GM12878 (cell line): ENCODE data around the gene DHCR7. TPM values are rescaled to one million over a fixed set of nuclear protein-coding genes. Genes with fewer than 3 reads are reported as not detected.

Source experiments
- ASH2L ChIP-seq: fragments of 300-600, 200-600 bp; sonication (generic); IDR thresholded peaks from 2 replicates; pipeline ENCODE4 v1.6.1; 2017; ENCODE audit warnings: low read depth, mild to moderate bottlenecking, borderline replicate concordance
- ATF3 ChIP-seq: IDR thresholded peaks from 2 replicates; pipeline ENCODE4 v1.6.1; 2011; ENCODE audit warnings: low read depth, mild to moderate bottlenecking, low read length, moderate library complexity, borderline replicate concordance; ENCODE audit errors: extremely low read depth
- EED ChIP-seq: sonication (generic); IDR thresholded peaks from 2 replicates; pipeline ENCODE4 v1.6.1; 2016; ENCODE audit warnings: antibody characterized with exemption, low read depth
- IKZF1 ChIP-seq: fragments of 450-650 bp; conservative IDR thresholded peaks from 2 replicates; pipeline ENCODE4 v1.6.1; 2017; ENCODE audit warnings: antibody characterized with exemption, mild to moderate bottlenecking
- JUNB ChIP-seq: IDR thresholded peaks from 2 replicates; pipeline ENCODE4 v1.6.1; 2016; ENCODE audit warnings: antibody characterized with exemption, mild to moderate bottlenecking
- MXI1 ChIP-seq: fragments of 150-350 bp; IDR thresholded peaks from 2 replicates; pipeline ENCODE4 v1.6.1; 2011; ENCODE audit warnings: low read depth, mild to moderate bottlenecking, inconsistent platforms, low read length, improper control_type of control experiment
- STAT1 ChIP-seq: fragments of 450-650 bp; conservative IDR thresholded peaks from 2 replicates; pipeline ENCODE4 v1.6.1; 2014; ENCODE audit warnings: antibody characterized with exemption, mild to moderate bottlenecking
- TCF3 ChIP-seq: IDR thresholded peaks from 2 replicates; pipeline ENCODE4 v1.6.1; 2012; ENCODE audit warnings: low read depth, mild to moderate bottlenecking, low read length, borderline replicate concordance; ENCODE audit not compliant: insufficient read depth
- ZNF217 ChIP-seq: fragments of 450-650 bp; IDR thresholded peaks from 2 replicates; pipeline ENCODE4 v1.6.1; 2017; ENCODE audit warnings: antibody characterized with exemption, mild to moderate bottlenecking
- polyA plus RNA-seq, 11 experiments: library from polyadenylated mRNA; depleted of rRNA in 4 of 11; unstranded in 6 of 11; stranded (reverse) in 5 of 11; fragments of >200 nt; fragmentation: Nextera tagmentation in 4 of 11; fragmentation: Illumina TruSeq in 1 of 11; extraction: Ambion mirVana in 4 of 11; extraction: Trizol in 1 of 11; gene quantifications; 1 replicate in 1 of 11; 2 replicates in 10 of 11; pipeline versions ENCODE4 v1.2.1 to v1.2.3, GENCODE V29; 2011 to 2016; ENCODE audit warnings: inconsistent platforms in 2 of 11, missing spikeins in 2 of 11, low read depth in 1 of 11
- total RNA-seq, 4 experiments: library from RNA; depleted of rRNA in 3 of 4; stranded (reverse); fragments of >200 nt in 3 of 4; fragmentation: Illumina TruSeq in 1 of 4; extraction: Trizol in 1 of 4; gene quantifications; 2 replicates each; pipeline versions ENCODE4 v1.2.1 to v1.2.3, GENCODE V29; 2013 to 2021
- TF ChIP-seq, protein P1 (sequence below): fragments of 450-650 bp; IDR thresholded peaks from 2 replicates; pipeline ENCODE4 v1.6.1; 2017; ENCODE audit warnings: low read depth, mild to moderate bottlenecking, moderate library complexity

The DHCR7 gene
- total and polyA plus RNA-seq, 10 of the 15 experiments (the other 5 are each of a cell fraction or from before 2014, with no cell fraction given), result 4.2 to 115 (median 57.8) TPM

DNA sequence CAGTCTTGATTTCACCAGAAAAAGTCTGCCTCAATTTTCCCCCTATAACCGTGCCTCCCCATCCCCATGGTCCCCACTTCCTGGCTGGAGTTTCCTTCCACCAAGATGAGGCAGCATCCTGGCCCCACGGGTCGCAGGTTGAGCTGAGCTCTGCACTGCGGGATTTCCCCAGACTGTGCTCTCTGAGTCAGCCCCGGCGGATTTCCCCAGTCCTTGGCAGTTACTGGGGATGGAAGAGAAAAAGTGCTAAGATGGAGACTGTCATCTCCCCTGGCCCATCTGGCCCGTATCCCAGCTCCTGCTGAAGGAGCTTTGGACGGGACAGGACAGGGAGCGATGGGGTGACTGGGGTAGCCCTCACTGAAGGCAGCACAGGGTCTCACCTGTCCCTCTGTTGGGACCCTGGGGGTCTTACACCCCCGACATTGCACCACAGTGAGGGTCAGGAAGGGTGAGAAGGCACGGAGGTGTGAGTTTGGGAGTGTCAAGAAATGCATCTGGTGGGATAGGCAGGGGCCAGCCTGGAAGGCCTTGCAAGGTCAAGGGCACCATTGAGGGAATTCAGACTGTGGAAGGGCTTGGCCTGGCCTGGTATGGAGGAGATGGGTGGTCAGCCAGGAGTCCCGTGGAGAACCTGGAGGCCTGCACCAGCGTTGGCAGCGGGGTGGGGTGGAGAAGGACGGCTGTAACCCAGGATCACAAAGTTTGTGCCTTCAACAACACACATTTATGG, 41.3 kb upstream of the DHCR7 start (continued):
- TF ChIP-seq JUNB (peak; percentile 17; the same call in 1 of the 2 replicates), ATF3 (no peak), ASH2L (no peak), TCF3 (no peak), MXI1 (no peak), ZNF217 (no peak), STAT1 (no peak), EED (peak; percentile 95), IKZF1 (peak; percentile 66)
- TF ChIP-seq, protein P1, sequence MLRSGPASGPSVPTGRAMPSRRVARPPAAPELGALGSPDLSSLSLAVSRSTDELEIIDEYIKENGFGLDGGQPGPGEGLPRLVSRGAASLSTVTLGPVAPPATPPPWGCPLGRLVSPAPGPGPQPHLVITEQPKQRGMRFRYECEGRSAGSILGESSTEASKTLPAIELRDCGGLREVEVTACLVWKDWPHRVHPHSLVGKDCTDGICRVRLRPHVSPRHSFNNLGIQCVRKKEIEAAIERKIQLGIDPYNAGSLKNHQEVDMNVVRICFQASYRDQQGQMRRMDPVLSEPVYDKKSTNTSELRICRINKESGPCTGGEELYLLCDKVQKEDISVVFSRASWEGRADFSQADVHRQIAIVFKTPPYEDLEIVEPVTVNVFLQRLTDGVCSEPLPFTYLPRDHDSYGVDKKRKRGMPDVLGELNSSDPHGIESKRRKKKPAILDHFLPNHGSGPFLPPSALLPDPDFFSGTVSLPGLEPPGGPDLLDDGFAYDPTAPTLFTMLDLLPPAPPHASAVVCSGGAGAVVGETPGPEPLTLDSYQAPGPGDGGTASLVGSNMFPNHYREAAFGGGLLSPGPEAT, result peak; percentile 44; the same call in 1 of the 2 replicates
